ENCODE results near the gene SLC12A6.

Gene SLC12A6

GRCh38 chr15:34357653-34358052, 20.1 kb upstream of the SLC12A6 start:
- TF ChIP-seq EZH2phosphoT487 (IDR thresholded peaks at IDR 0.05; ENCODE audit: borderline replicate concordance) (no peak), CTCF (conservative IDR thresholded peaks at IDR 0.05; ENCODE audit: low read length) (no peak)
- H3K27me3 ChIP-seq (ENCODE audit: insufficient read depth, low read length, poor library complexity, severe bottlenecking), result no peaks in the 10 kb centered on the region
- no peaks in the 10 kb centered on the region for H4K20me1 ChIP-seq (ENCODE audit: insufficient read depth, low read length, poor library complexity, severe bottlenecking)
- no peaks in the 10 kb centered on the region for H3K9me2 ChIP-seq (replicated peaks; ENCODE audit: low read depth, low read length)
- H3F3A ChIP-seq (ENCODE audit: low read depth), result no peaks in the 10 kb centered on the region
- peaks cover 29% of the 10 kb centered on the region; the same call in 1 of the 2 replicates for H3K36me3 ChIP-seq (ENCODE audit: insufficient read depth, low read length)
- peaks cover under 1% of the 10 kb centered on the region for H3K4me1 ChIP-seq (ENCODE audit: insufficient read depth, low read length, poor library complexity, severe bottlenecking)
- H3K9me3 ChIP-seq (ENCODE audit: insufficient read depth, low read depth, low read length), result no peaks in the 10 kb centered on the region
- H3K9ac ChIP-seq (ENCODE audit: low read depth, low read length, poor library complexity, severe bottlenecking), result no peak overlapping the region
- H3K4me2 ChIP-seq (ENCODE audit: low read depth, low read length, poor library complexity, severe bottlenecking), result no peak overlapping the region
- H3K4me3 ChIP-seq (ENCODE audit: low read length, poor library complexity, severe bottlenecking), result no peak overlapping the region
- H2AFZ ChIP-seq (ENCODE audit: low read length), result no peak overlapping the region
- no peaks in the 10 kb centered on the region for H3K79me2 ChIP-seq (ENCODE audit: insufficient read depth, low read length)

DNA sequence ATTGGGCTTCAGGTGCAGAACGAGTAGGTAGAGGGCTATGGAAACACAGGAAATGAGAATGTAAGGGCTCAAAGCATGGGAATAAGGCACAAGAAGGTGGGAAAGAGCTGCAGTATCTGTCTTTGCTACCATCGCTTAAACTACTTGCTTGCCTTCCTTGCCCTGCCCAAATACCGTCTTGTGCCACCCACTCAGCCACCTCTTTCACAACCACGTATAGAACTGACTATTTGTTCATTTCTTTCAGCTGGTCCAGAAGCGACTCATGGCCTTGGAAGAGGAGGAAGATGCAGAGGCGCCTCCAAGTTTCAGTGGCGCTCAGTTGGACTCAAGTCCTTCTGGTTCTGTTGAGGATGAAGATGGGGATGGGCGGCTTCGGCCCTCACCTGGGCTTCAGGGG, 17.7 kb upstream of the SLC12A6 start:
- no peak overlapping the region for H3K4me3 ChIP-seq (ENCODE audit: low read length, poor library complexity, severe bottlenecking)
- no peaks in the 10 kb centered on the region for H3K79me2 ChIP-seq (ENCODE audit: insufficient read depth, low read length)
- H3K27me3 ChIP-seq (ENCODE audit: insufficient read depth, low read length, poor library complexity, severe bottlenecking), result no peaks in the 10 kb centered on the region
- no peaks in the 10 kb centered on the region for H3F3A ChIP-seq (ENCODE audit: low read depth)
- no peak overlapping the region for H2AFZ ChIP-seq (ENCODE audit: low read length)
- H3K9me2 ChIP-seq (replicated peaks; ENCODE audit: low read depth, low read length), result no peaks in the 10 kb centered on the region
- H4K20me1 ChIP-seq (ENCODE audit: insufficient read depth, low read length, poor library complexity, severe bottlenecking), result no peaks in the 10 kb centered on the region
- TF ChIP-seq EZH2phosphoT487 (IDR thresholded peaks at IDR 0.05; ENCODE audit: borderline replicate concordance) (no peak), CTCF (conservative IDR thresholded peaks at IDR 0.05; ENCODE audit: low read length) (no peak)
- H3K4me1 ChIP-seq (ENCODE audit: insufficient read depth, low read length, poor library complexity, severe bottlenecking), result no peaks in the 10 kb centered on the region
- no peak overlapping the region for H3K4me2 ChIP-seq (ENCODE audit: low read depth, low read length, poor library complexity, severe bottlenecking)
- H3K36me3 ChIP-seq (ENCODE audit: insufficient read depth, low read length), result peaks cover 17% of the 10 kb centered on the region; the same call in 1 of the 2 replicates
- no peaks in the 10 kb centered on the region for H3K9me3 ChIP-seq (ENCODE audit: insufficient read depth, low read depth, low read length)
- H3K9ac ChIP-seq (ENCODE audit: low read depth, low read length, poor library complexity, severe bottlenecking), result no peak overlapping the region

- Histone ChIP-seq H4K20me1 (ENCODE audit: insufficient read depth, low read length, poor library complexity, severe bottlenecking) (no peaks in the 10 kb centered on the region), H3K9me2 (replicated peaks; ENCODE audit: low read depth, low read length) (no peaks in the 10 kb centered on the region), H3K36me3 (ENCODE audit: insufficient read depth, low read length) (peaks cover 8% of the 10 kb centered on the region; the same call in 1 of the 2 replicates), H3K27me3 (ENCODE audit: insufficient read depth, low read length, poor library complexity, severe bottlenecking) (no peaks in the 10 kb centered on the region), H3K4me2 (ENCODE audit: low read depth, low read length, poor library complexity, severe bottlenecking) (no peak overlapping the region), H2AFZ (ENCODE audit: low read length) (no peak overlapping the region), H3K79me2 (ENCODE audit: insufficient read depth, low read length) (no peaks in the 10 kb centered on the region), H3K4me3 (ENCODE audit: low read length, poor library complexity, severe bottlenecking) (no peak overlapping the region), H3F3A (ENCODE audit: low read depth) (no peaks in the 10 kb centered on the region), H3K9ac (ENCODE audit: low read depth, low read length, poor library complexity, severe bottlenecking) (no peak overlapping the region), H3K4me1 (ENCODE audit: insufficient read depth, low read length, poor library complexity, severe bottlenecking) (no peaks in the 10 kb centered on the region), H3K9me3 (ENCODE audit: insufficient read depth, low read depth, low read length) (no peaks in the 10 kb centered on the region)
- TF ChIP-seq CTCF (conservative IDR thresholded peaks at IDR 0.05; ENCODE audit: low read length) (no peak), EZH2phosphoT487 (IDR thresholded peaks at IDR 0.05; ENCODE audit: borderline replicate concordance) (no peak)
Measured at GRCh38 chr15:34354286-34354685, 16.7 kb upstream of the SLC12A6 start.
